Lung (tissue), 12 donors: Measurements from ENCODE around the gene STEAP1B. TPM values are rescaled to one million over a fixed set of nuclear protein-coding genes. Genes with fewer than 3 reads are reported as not detected.
"Not testable (repeated sequence)": the region's sequence is repeated elsewhere in the genome, so short reads cannot be mapped to it uniquely, and the experiment has no call there.

Experiments used
- ATAC-seq: fragments of 200-7000 bp; cut with Tn5 transposase; one replicate; pipeline ENCODE4 v1.9.1; 2020; ENCODE audit warnings: moderate number of reproducible peaks; ENCODE audit not compliant: insufficient read depth, low FRiP score
- DNase-seq, 3 donors: peaks; one replicate each; pipeline ENCODE4 v3.0.0-alpha.2; 2013 to 2017
- H3K27ac ChIP-seq, 2 donors: one replicate each; pipeline ENCODE4 v1.5.1; 2013; ENCODE audit warnings: mild to moderate bottlenecking in 2 of 2, moderate library complexity in 2 of 2, control low read depth in 1 of 2, inconsistent platforms in 1 of 2, low read depth in 1 of 2, low read length in 1 of 2
- H3K27me3 ChIP-seq, 3 donors: one replicate each; pipeline ENCODE4 v1.5.1; 2013; ENCODE audit warnings: low read length in 2 of 3; ENCODE audit not compliant: control insufficient read depth in 3 of 3, insufficient read depth in 3 of 3
- H3K36me3 ChIP-seq, 4 donors: one replicate each; pipeline ENCODE4 v1.5.1; 2013; ENCODE audit warnings: low read length in 4 of 4, mild to moderate bottlenecking in 1 of 4, moderate library complexity in 1 of 4; ENCODE audit not compliant: control insufficient read depth in 4 of 4, insufficient read depth in 4 of 4
- H3K4me1 ChIP-seq, 5 donors: one replicate each; pipeline ENCODE4 v1.5.1; 2013; ENCODE audit warnings: low read length in 5 of 5, mild to moderate bottlenecking in 2 of 5, moderate library complexity in 1 of 5; ENCODE audit not compliant: control insufficient read depth in 5 of 5, insufficient read depth in 5 of 5
- H3K4me3 ChIP-seq: one replicate; pipeline ENCODE4 v1.5.1; 2013; ENCODE audit warnings: mild to moderate bottlenecking, control low read depth, moderate library complexity
- H3K9ac ChIP-seq, 2 donors: one replicate each; pipeline ENCODE4 v1.5.1; 2013; ENCODE audit warnings: low read length in 2 of 2, control low read depth in 1 of 2; ENCODE audit not compliant: insufficient read depth in 1 of 2
- H3K9me3 ChIP-seq, 4 donors: one replicate each; pipeline ENCODE4 v1.5.1; 2013; ENCODE audit warnings: low read length in 3 of 4, mild to moderate bottlenecking in 1 of 4, moderate library complexity in 1 of 4; ENCODE audit not compliant: control insufficient read depth in 4 of 4, insufficient read depth in 3 of 4
- whole genome bisulfite sequencing, 2 donors: extraction: QIAGEN DNeasy Blood & Tissue Kit; methylation state at CpG; one replicate each; pipeline ENCODE4 v1.1.7; 2013; 5-methylcytosine and 5-hydroxymethylcytosine counted together
- polyA plus RNA-seq, 2 donors: library from polyadenylated mRNA; stranded (reverse); fragments of 200-250 nt; gene quantifications; one replicate each; pipeline ENCODE4 v1.2.1, GENCODE V29; 2013
- total RNA-seq, 2 donors: library from RNA; depleted of rRNA in 1 of 2; stranded (reverse); fragments of >200 nt in 1 of 2; gene quantifications; one replicate each; pipeline ENCODE4 v1.2.1, GENCODE V29; 2014 to 2021
- TF ChIP-seq, protein P1 (sequence below): IDR thresholded peaks from 2 replicates; pipeline ENCODE4 v1.5.1; 2012; ENCODE audit warnings: mild to moderate bottlenecking; ENCODE audit errors: control extremely low read depth, extremely low read depth
- donor health status: control.
- donor health status: control.
- donor health status: Bipolar disorder and iron deficiency.
- donor health status: healthy.
- donor health status: DM: yes; HTN: yes; CAD: no.

STEAP1B gene
- total and polyA plus RNA-seq, 4 donors: 0.16 to 1.5 (median 0.96) TPM

DNA sequence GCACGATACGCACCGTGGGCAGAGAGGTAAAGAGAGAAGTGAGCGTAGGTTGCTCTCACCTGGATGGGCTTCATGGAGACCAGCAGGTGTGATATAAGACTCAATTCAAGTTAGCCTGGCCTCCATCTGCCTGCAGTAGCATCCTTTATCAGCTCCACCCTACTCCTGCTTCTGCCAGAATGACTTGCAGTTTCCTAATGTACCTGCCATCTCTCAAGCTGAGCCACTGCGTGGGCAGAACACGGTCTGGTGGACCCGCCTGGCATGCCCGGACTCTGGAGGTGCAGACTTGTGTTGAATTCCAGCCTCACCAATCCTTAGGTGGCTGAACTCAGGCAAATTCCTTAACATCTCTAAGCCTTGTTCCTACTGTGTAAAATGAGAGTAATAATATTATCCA is 64.3 kb downstream of the STEAP1B start:
- Histone ChIP-seq H3K4me3 (no peak overlapping the region), H3K4me1 (peaks cover 0 to 2% (median 0%) of the 10 kb centered on the region in 5 donors), H3K27ac (no peak overlapping the region), H3K36me3 (no peaks in the 10 kb centered on the region), H3K27me3 (no peaks in the 10 kb centered on the region), H3K9ac (no peak overlapping the region), H3K9me3 (peaks cover 0 to 3% (median 0%) of the 10 kb centered on the region in 4 donors)
- WGBS, 2 donors: 96% methylated on average over 8 of the region's 8 CpGs
- DNase-seq: no peak
- TF ChIP-seq, protein P1, sequence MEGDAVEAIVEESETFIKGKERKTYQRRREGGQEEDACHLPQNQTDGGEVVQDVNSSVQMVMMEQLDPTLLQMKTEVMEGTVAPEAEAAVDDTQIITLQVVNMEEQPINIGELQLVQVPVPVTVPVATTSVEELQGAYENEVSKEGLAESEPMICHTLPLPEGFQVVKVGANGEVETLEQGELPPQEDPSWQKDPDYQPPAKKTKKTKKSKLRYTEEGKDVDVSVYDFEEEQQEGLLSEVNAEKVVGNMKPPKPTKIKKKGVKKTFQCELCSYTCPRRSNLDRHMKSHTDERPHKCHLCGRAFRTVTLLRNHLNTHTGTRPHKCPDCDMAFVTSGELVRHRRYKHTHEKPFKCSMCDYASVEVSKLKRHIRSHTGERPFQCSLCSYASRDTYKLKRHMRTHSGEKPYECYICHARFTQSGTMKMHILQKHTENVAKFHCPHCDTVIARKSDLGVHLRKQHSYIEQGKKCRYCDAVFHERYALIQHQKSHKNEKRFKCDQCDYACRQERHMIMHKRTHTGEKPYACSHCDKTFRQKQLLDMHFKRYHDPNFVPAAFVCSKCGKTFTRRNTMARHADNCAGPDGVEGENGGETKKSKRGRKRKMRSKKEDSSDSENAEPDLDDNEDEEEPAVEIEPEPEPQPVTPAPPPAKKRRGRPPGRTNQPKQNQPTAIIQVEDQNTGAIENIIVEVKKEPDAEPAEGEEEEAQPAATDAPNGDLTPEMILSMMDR: no peak
- ATAC-seq: no peak

DNA sequence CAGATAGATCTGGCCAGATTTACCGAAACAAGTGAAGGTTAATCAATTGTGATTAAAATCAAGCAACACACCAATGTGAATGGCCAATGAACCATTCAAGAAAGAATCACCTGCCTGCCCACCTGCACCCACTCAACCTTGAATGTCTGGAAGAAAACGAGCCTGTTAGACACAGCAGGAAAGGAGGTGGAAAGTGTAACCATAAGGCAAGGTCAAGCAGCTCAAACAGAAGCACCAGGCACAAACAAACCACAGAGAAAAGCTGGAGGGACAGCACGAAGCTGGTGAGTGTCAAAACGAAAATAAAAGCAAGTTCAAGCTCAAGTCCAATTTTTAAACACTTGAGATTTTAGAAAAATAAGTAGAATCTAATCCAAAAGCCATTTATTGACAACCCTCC is 64.9 kb downstream of the STEAP1B start:
- Histone ChIP-seq H3K9me3 (peaks cover 0 to 3% (median 0%) of the 10 kb centered on the region in 4 donors), H3K27me3 (no peaks in the 10 kb centered on the region), H3K4me3 (no peak overlapping the region), H3K27ac (peak overlapping the region in 1 of 2 donors; percentile 53), H3K4me1 (peaks cover 0 to 2% (median 0%) of the 10 kb centered on the region in 5 donors), H3K9ac (no peak overlapping the region), H3K36me3 (no peaks in the 10 kb centered on the region)
- DNase-seq: no peak
- 68 to 73% methylated on average over 4 of the region's 4 CpGs for WGBS, 2 donors
- TF ChIP-seq, protein P1: no peak
- no peak for ATAC-seq

DNA sequence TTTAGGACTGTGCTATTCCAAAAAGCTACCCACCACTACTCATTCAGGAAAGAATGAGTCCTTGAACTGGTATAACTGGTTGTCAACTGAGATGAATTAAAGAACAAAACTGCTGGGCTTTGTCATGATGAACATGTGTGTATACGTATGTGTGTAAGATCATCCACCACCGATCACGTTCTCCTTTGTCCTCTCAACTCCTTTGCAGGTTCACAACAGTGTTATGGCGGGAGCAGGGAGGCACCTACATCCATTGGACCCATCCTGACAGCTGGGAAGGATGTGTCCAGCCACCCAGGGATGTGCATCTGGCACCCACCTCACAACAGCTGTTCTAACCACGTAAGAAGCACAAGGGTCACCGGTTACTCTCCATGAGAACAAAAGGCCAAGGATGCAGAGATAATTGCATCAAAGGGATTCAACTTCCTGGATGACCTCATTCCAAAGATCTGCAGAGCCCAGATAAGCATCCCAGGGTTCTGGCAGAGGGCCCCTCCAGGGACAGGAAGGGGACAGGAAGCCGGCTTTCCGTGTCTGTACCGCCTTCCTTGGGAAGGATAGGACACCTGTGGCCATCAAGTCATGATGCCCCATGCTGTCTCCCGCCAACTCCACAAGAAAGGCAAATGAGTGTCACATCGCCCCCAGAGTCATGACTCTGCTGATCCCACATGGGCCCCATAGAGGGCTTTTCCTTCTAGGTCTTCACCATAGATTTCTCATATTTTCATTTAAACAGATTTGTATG is 66.1 kb downstream of the STEAP1B start:
- H3K9me3 ChIP-seq: peaks cover 0 to 3% (median 0%) of the 10 kb centered on the region in 4 donors
- H3K27ac ChIP-seq: no peak overlapping the region
- 64 to 77% methylated on average over 11 of the region's 11 CpGs for WGBS, 2 donors
- DNase-seq (peak in 2 of 3 donors; percentile 37 to 74), ATAC-seq (peak; percentile 39)
- no peaks in the 10 kb centered on the region for H3K27me3 ChIP-seq
- peaks cover 0 to 2% (median 0%) of the 10 kb centered on the region in 5 donors for H3K4me1 ChIP-seq
- TF ChIP-seq, protein P1: no peak
- no peaks in the 10 kb centered on the region for H3K36me3 ChIP-seq
- H3K9ac ChIP-seq: no peak overlapping the region
- no peak overlapping the region for H3K4me3 ChIP-seq

DNA sequence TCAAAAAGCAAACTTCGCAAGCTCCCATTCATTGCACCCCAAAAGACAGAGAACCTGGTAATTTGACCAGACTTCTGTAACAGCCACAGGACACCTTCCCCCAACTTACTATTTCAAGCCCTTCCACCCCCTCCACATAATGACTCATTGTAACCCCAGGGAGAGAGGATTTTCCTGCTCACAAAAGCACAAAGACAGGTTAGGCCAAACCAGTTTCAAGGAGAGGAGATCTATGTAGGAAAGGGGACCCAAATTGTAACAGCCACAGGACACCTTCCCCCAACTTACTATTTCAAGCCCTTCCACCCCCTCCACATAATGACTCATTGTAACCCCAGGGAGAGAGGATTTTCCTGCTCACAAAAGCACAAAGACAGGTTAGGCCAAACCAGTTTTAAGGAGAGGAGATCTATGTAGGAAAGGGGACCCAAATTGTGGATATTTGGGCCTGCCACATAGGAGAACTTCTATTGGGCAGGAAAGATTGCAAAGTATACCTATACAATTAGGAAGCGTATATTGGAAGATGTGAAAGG is 66.8 kb downstream of the STEAP1B start:
- not testable (repeated sequence) for H3K9ac ChIP-seq, H3K4me3 ChIP-seq, H3K27me3 ChIP-seq, DNase-seq, H3K4me1 ChIP-seq, H3K9me3 ChIP-seq, H3K36me3 ChIP-seq
- 95 to 99% methylated on average over 2 of the region's 2 CpGs for WGBS, 2 donors
- ATAC-seq: peak; percentile 20
- H3K27ac ChIP-seq: peak overlapping the region in 1 of 2 donors; percentile 45
